Colonic mucosa (tissue), 4 donors: ENCODE measurements around the gene LAPTM5. TPM values are rescaled to one million over a fixed set of nuclear protein-coding genes. Genes with fewer than 3 reads are reported as not detected.

Experiments
- DNase-seq: peaks from one replicate; pipeline ENCODE4 v3.0.0-alpha.2; 2020
- H3K27ac ChIP-seq: fragments of 200-600 bp; one replicate; pipeline ENCODE4 v1.8.0; 2021
- H3K27me3 ChIP-seq: fragments of 200-600 bp; one replicate; pipeline ENCODE4 v1.8.0; 2021
- H3K36me3 ChIP-seq: fragments of 200-600 bp; one replicate; pipeline ENCODE4 v1.8.0; 2021
- H3K4me1 ChIP-seq: fragments of 200-600 bp; one replicate; pipeline ENCODE4 v1.8.0; 2021; ENCODE audit warnings: mild to moderate bottlenecking
- H3K4me3 ChIP-seq: fragments of 200-600 bp; one replicate; pipeline ENCODE4 v1.8.0; 2021
- H3K9ac ChIP-seq, 2 donors: one replicate each; pipeline ENCODE4 v1.7.0; 2013; ENCODE audit warnings: control low read depth in 2 of 2, low read depth in 2 of 2, low read length in 2 of 2
- H3K9me3 ChIP-seq: fragments of 200-600 bp; one replicate; pipeline ENCODE4 v1.8.0; 2021
- CTCF ChIP-seq: fragments of 200-600 bp; IDR thresholded peaks from one replicate; pipeline ENCODE4 v1.8.0; 2022; ENCODE audit warnings: antibody characterized with exemption, mild to moderate bottlenecking
- intact Hi-C: fragments of 100-400 bp; cut with DNase I; formaldehyde crosslinking; loops from one replicate; pipeline ENCODE4 v1.14.1; 2022
- total RNA-seq, 2 donors: library from RNA; stranded (reverse); fragmentation: NEBNext Ultra II Directional in 1 of 2; extraction: Animal tissue kit (Norgen Biotek cat#: 25700) in 1 of 2; gene quantifications; one replicate each; pipeline ENCODE4 v1.2.1, GENCODE V29; 2021
- donor health status: healthy.
- donor health status: DM: no; HTN: no; CAD: no.
- donor health status: DM: no; HTN: no; CAD: no.

The LAPTM5 gene
- total RNA-seq, 2 donors from 2014 or later, result 15.8 to 41.0 TPM

DNA sequence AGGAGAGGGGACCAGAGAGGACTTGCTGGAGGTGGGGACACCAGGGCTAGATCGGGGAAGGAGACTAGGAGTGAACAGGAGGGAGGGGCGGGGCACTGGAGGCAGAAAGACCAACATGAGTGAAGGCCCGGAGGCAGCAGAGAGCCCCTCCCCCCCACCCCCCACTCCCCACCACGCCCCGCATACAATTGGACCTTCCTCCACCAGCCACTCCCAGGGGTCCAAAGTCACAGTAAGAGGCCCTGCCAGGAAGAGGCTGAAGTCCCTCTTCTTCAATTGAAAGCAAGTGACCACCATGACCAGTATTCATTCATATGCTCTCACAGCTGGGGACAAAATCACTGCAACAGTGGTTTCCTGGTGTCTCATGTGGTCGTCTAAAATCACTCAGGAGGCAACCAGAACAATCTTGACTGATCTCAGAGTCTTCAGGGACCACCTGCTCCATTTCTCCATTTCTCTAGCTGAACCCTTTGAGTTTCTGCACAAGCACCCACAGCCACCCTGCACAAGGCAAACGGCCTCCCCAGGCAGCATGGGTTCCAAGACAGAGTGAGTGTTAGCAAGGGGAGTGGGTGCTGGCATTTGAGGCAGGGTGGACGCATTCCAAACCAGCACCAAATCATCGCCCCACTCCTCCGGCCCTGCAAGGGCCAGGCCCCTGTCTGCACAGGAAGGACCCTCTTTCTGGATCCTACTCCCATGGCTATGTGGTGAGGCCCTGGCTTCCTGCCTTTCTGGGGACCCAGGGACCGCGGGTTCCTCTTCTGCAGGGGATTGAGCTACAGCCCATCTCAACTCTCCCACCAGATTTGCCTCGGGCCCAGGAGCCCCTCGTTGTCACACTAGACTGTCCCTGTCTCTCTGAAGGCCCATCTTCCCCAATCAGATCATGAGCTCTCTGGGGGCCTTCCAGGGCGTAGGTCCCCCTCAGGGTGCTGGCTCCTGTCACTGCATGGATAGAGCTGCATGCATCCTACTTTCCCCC is 17.0 kb downstream of the LAPTM5 start:
- Histone ChIP-seq H3K27ac (no peak overlapping the region), H3K27me3 (no peaks in the 10 kb centered on the region), H3K4me3 (no peak overlapping the region), H3K4me1 (peaks cover 1% of the 10 kb centered on the region), H3K9ac (no peak overlapping the region), H3K36me3 (no peaks in the 10 kb centered on the region), H3K9me3 (no peaks in the 10 kb centered on the region)
- intact Hi-C loops, result no loop called here
- no peak for TF ChIP-seq CTCF
- no peak for DNase-seq

- H3K9me3 ChIP-seq, result no peaks in the 10 kb centered on the region
- H3K4me3 ChIP-seq, result no peak overlapping the region
- TF ChIP-seq CTCF, result no peak
- no peaks in the 10 kb centered on the region for H3K4me1 ChIP-seq
- intact Hi-C loops, result no loop called here
- no peaks in the 10 kb centered on the region for H3K27me3 ChIP-seq
- no peak overlapping the region for H3K27ac ChIP-seq
- no peak overlapping the region for H3K9ac ChIP-seq
- no peaks in the 10 kb centered on the region for H3K36me3 ChIP-seq
- no peak for DNase-seq
Observed at GRCh38 chr1:30739601-30740000, 18.0 kb downstream of the LAPTM5 start.

DNA sequence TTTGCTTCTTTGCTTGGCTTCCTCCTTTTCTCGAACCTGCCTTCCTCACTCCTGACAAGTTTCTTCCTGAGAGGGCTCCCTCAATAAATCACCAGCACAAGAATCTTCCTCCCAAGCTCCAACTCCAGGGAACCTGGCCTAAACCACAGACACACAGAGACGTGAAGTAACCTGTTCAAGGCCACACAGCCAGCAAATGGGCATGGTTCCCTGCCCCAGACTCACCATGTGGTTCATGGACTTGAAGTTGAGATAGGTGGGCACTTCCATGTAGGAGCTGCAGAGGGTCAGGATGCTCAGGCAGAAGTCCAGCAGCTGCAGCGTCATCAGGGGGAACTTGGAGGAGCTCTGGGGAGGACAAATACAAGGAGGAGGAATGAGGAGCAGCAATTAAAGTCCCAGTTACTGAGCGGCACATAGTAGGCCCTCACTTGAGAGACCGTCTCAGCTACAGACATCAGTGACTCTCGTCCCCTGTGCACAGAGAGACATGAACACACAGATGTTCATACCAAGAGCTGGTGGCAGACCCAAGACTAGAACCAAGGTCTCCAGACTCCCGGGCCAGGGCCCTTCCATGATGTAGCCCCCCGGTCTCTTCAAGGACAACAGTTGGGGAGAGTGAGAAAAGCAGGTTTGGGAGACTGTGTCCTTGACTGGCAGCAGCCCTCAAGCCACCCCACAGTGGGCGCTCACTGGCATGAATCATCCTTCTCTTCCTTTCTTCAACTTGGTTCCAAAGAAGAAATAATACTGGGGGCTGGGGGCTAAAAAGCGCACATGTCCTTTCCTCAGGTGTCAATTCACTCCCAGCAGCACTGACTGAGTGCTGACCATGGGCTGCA is 18.6 kb downstream of the LAPTM5 start:
- no peak for TF ChIP-seq CTCF
- Histone ChIP-seq H3K27me3 (no peaks in the 10 kb centered on the region), H3K9me3 (no peaks in the 10 kb centered on the region), H3K36me3 (no peaks in the 10 kb centered on the region), H3K4me1 (no peaks in the 10 kb centered on the region), H3K27ac (no peak overlapping the region), H3K9ac (no peak overlapping the region), H3K4me3 (no peak overlapping the region)
- no peak for DNase-seq
- intact Hi-C loops, result no loop called here

GRCh38 chr1:30738040-30738714 is 19.4 kb downstream of the LAPTM5 start:
- H3K27ac ChIP-seq, result no peak overlapping the region

More at GRCh38 chr1:30738040-30738714, 19.4 kb downstream of the LAPTM5 start:
- no peaks in the 10 kb centered on the region for H3K27me3 ChIP-seq
- no peak for DNase-seq
- H3K4me1 ChIP-seq, result no peaks in the 10 kb centered on the region
- no peaks in the 10 kb centered on the region for H3K9me3 ChIP-seq
- intact Hi-C loops, result no loop called here
- no peak for TF ChIP-seq CTCF
- H3K36me3 ChIP-seq, result no peaks in the 10 kb centered on the region
- no peak overlapping the region for H3K9ac ChIP-seq
- no peak overlapping the region for H3K4me3 ChIP-seq
